ENCODE results near the gene SOX18. TPM values are rescaled to one million over a fixed set of nuclear protein-coding genes. Genes with fewer than 3 reads are reported as not detected.

SOX18 gene
- total and polyA plus RNA-seq, 7 donors = 0.69 to 11.9 (median 3.0) TPM

GRCh38 chr20:64011366-64011779, 38.1 kb downstream of the SOX18 start:
- no peaks in the 10 kb centered on the region for H3K9me3 ChIP-seq
- no peak for DNase-seq
- peaks cover 15 to 88% (median 55%) of the 10 kb centered on the region in 4 donors for H3K36me3 ChIP-seq
- H3K27me3 ChIP-seq = no peaks in the 10 kb centered on the region
- intact Hi-C loops (cut with DNase I) = no loop called here
- no peaks in the 10 kb centered on the region for H3K4me1 ChIP-seq
- 94 to 98% methylated on average over 16 of the region's 16 CpGs for WGBS, 2 donors
- no peak for TF ChIP-seq CTCF (IDR thresholded peaks at IDR 0.05)
- no peak overlapping the region for H3K4me3 ChIP-seq
- H3K27ac ChIP-seq = no peak overlapping the region

GRCh38 chr20:64010711-64011237, 38.7 kb downstream of the SOX18 start:
- intact Hi-C loops (cut with DNase I) = no loop called here
- peaks cover 15 to 86% (median 54%) of the 10 kb centered on the region in 4 donors for H3K36me3 ChIP-seq
- TF ChIP-seq EP300 (IDR thresholded peaks at IDR 0.05) (no peak), POLR2A (IDR thresholded peaks at IDR 0.05) (no peak), POLR2AphosphoS5 (IDR thresholded peaks at IDR 0.05) (no peak), CTCF (IDR thresholded peaks at IDR 0.05) (no peak)
- no peaks in the 10 kb centered on the region for H3K9me3 ChIP-seq
- H3K27ac ChIP-seq = no peak overlapping the region
- no peaks in the 10 kb centered on the region for H3K27me3 ChIP-seq
- no peaks in the 10 kb centered on the region for H3K4me1 ChIP-seq
- 85 to 94% methylated on average over 8 of the region's 8 CpGs for whole genome bisulfite sequencing, 2 donors
- no peak for DNase-seq
- H3K4me3 ChIP-seq = no peak overlapping the region

- no peaks in the 10 kb centered on the region for H3K4me1 ChIP-seq
- TF ChIP-seq CTCF (IDR thresholded peaks at IDR 0.05) = no peak
- no peak for TF ChIP-seq EP300 (IDR thresholded peaks at IDR 0.05)
- TF ChIP-seq POLR2AphosphoS5 (IDR thresholded peaks at IDR 0.05) = no peak
- TF ChIP-seq POLR2A (IDR thresholded peaks at IDR 0.05) = no peak
- no peak for DNase-seq
- no peak overlapping the region for H3K27ac ChIP-seq
- H3K9me3 ChIP-seq = no peaks in the 10 kb centered on the region
- peaks cover 15 to 86% (median 54%) of the 10 kb centered on the region in 4 donors for H3K36me3 ChIP-seq
- 80 to 94% methylated on average over 13 of the region's 13 CpGs for WGBS, 2 donors
- intact Hi-C loops (cut with DNase I) = no loop called here
- H3K4me3 ChIP-seq = no peak overlapping the region
- H3K27me3 ChIP-seq = no peaks in the 10 kb centered on the region
Measured at GRCh38 chr20:64009811-64010387, 39.5 kb downstream of the SOX18 start.

GRCh38 chr20:64006902-64007301, 42.5 kb downstream of the SOX18 start:
- TF ChIP-seq POLR2A (IDR thresholded peaks at IDR 0.05) (no peak), POLR2AphosphoS5 (IDR thresholded peaks at IDR 0.05) (no peak), CTCF (IDR thresholded peaks at IDR 0.05) (no peak), EP300 (IDR thresholded peaks at IDR 0.05) (no peak)
- H3K27me3 ChIP-seq = no peaks in the 10 kb centered on the region
- no peak overlapping the region for H3K4me3 ChIP-seq
- peaks cover 15 to 94% (median 53%) of the 10 kb centered on the region in 4 donors for H3K36me3 ChIP-seq
- no peak for DNase-seq
- H3K4me1 ChIP-seq = no peaks in the 10 kb centered on the region
- intact Hi-C loops (cut with DNase I) = no loop called here
- H3K9me3 ChIP-seq = no peaks in the 10 kb centered on the region
- WGBS, 2 donors = 85 to 95% methylated on average over 3 of the region's 3 CpGs
- H3K27ac ChIP-seq = no peak overlapping the region

- TF ChIP-seq POLR2AphosphoS5 (IDR thresholded peaks at IDR 0.05) = no peak
- TF ChIP-seq POLR2A (IDR thresholded peaks at IDR 0.05) = no peak
- TF ChIP-seq CTCF (IDR thresholded peaks at IDR 0.05) = no peak
- TF ChIP-seq EP300 (IDR thresholded peaks at IDR 0.05) = no peak
- H3K27ac ChIP-seq = no peak overlapping the region
- intact Hi-C loops (cut with DNase I) = no loop called here
- DNase-seq = no peak
- H3K36me3 ChIP-seq = peaks cover 14 to 96% (median 55%) of the 10 kb centered on the region in 4 donors
- H3K4me3 ChIP-seq = no peak overlapping the region
- H3K4me1 ChIP-seq = no peaks in the 10 kb centered on the region
- H3K9me3 ChIP-seq = no peaks in the 10 kb centered on the region
- 90 to 91% methylated on average over 10 of the region's 10 CpGs for WGBS, 2 donors
- no peaks in the 10 kb centered on the region for H3K27me3 ChIP-seq
Measured at GRCh38 chr20:64006490-64006889, 42.9 kb downstream of the SOX18 start.

All from sigmoid colon (tissue), 7 donors.